Epidermal melanocyte (primary cell): ENCODE results near the gene KLHL40.
A peak's percentile ranks its signal among the peaks of the same experiment; 100 is the strongest.

ENCODE experiments used
- DNase-seq: peaks from one replicate; pipeline ENCODE4 v3.0.0; 2011; ENCODE audit warnings: low spot score; ENCODE audit not compliant: insufficient read length

Gene KLHL40

GRCh38 chr3:42670051-42670576 is 15.2 kb upstream of the KLHL40 start:
- peak; percentile 7 for DNase-seq

DNA sequence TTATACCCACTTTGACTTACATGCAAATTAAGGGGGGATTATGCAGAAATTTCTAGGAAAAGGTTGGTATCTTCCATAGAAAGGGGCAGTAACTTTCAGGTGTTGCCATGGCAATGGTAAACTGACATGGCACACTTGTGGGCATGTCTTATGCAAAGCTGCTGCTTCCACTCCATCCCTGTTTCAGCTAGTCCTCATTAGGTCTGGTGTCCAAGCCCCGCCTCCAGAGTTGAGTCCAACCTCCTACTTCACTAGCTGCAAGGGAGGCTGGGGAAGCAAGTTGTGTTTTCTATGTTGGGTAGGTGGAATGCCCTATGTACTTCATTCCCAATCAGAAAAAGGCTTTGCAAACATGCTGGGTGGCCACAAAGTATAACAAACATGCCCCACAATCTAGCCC is 14.7 kb upstream of the KLHL40 start:
- no peak for DNase-seq

DNA sequence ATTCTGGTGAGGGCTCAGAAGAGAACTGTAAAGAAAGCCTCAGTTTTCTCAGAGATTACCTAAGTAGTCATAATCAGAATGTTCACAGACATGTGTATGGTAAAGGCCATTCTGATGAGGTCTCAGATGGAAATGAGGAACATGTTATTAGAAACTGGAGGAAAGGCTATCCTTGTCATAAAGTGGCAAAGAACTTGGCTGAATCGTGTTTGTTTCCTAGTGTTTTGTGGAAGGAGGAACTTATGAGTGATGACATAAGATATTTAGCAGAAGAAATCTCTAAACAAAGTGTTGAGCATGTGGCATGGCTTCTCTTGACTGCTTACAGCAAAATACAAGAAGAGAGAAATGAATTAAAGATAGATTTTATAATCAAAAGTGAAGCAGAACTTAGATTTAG is 12.8 kb upstream of the KLHL40 start:
- DNase-seq: no peak

- no peak for DNase-seq
Observed at GRCh38 chr3:42673082-42673481, 12.3 kb upstream of the KLHL40 start.

- DNase-seq: no peak
Observed at GRCh38 chr3:42674146-42674545, 11.2 kb upstream of the KLHL40 start.

DNA sequence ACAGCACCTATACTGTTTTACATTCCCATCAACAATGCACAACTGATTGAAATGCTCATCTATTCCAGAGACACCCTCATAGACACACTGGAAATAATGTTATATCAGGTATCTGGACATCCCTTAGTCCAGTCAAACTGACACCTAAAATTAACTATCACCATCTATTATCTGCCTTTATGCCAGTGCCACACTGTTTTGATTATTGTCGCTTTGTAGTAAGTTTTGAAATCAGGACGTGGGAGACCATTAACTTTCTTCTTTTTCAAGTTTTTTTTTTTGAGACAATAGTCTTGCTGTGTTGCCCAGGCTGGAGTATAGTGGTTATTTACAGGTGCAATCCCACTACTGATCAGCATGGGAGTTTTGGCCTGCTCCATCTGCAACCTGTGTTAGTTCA is 9.4 kb upstream of the KLHL40 start:
- DNase-seq: no peak

DNA sequence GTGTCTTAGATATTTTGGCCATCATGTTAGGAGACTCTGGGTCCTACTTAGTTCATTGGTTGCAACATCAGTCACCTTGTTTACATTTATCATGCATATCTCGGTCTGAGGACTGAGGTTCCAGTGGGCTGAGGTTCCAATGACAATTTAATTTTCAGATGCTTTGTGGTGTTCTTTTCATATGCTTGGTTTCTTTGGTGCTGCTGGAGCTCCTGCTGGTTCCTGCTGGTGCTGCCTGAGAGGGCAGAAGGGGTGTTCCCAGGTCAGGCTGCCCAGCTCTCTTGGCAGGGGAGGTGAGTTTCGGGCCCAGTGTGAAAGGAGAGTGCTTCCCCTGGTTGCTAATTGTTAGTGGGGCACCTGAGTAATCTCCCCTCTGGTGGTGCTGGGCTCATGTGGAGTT is 6.9 kb upstream of the KLHL40 start:
- no peak for DNase-seq

- DNase-seq: no peak
Observed at GRCh38 chr3:42680271-42680670, 5.1 kb upstream of the KLHL40 start.

- no peak for DNase-seq
Observed at GRCh38 chr3:42680806-42681205, 4.5 kb upstream of the KLHL40 start.

- DNase-seq: no peak
Observed at GRCh38 chr3:42681361-42682038, 3.8 kb upstream of the KLHL40 start.

GRCh38 chr3:42682301-42683070 is 2.9 kb upstream of the KLHL40 start:
- DNase-seq: no peak

DNA sequence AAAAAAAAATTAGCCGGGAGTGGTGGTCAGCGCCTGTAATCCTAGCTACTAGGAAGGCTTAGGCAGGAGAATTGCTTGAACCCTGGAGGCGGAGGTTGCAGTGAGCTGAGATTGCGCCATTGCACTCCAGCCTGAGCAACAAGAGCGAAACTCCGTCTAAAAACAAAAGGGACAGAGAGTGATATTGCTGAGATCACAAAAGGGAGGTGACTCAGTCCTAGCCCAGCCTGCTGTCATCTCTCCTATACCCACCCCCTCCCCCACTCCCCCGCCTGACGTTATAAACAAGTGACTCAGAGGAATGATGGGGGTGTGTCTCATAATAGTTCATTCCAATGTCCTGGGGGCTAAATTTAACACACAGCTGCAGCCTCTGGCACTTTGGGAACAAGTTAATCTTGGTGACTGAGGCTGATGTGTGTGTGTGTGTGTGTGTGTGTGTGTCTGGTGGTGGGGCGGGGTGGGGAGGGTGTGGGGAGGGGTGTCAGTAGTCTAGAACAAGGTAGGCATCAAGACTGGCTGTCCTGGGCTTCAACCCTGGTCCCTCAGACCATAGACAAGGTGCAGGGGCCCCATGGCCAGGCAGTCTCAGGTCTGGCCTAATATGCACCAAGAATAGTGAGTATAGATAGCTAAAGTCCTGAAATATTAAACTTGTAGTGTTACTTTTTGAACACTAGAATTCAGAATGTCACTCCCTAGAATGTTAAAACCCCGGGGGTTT is 1.3 kb upstream of the KLHL40 start:
- peak; percentile 95 for DNase-seq

- no peak for DNase-seq
Observed at GRCh38 chr3:42684632-42685362, 540 bp upstream of the KLHL40 start.

DNA sequence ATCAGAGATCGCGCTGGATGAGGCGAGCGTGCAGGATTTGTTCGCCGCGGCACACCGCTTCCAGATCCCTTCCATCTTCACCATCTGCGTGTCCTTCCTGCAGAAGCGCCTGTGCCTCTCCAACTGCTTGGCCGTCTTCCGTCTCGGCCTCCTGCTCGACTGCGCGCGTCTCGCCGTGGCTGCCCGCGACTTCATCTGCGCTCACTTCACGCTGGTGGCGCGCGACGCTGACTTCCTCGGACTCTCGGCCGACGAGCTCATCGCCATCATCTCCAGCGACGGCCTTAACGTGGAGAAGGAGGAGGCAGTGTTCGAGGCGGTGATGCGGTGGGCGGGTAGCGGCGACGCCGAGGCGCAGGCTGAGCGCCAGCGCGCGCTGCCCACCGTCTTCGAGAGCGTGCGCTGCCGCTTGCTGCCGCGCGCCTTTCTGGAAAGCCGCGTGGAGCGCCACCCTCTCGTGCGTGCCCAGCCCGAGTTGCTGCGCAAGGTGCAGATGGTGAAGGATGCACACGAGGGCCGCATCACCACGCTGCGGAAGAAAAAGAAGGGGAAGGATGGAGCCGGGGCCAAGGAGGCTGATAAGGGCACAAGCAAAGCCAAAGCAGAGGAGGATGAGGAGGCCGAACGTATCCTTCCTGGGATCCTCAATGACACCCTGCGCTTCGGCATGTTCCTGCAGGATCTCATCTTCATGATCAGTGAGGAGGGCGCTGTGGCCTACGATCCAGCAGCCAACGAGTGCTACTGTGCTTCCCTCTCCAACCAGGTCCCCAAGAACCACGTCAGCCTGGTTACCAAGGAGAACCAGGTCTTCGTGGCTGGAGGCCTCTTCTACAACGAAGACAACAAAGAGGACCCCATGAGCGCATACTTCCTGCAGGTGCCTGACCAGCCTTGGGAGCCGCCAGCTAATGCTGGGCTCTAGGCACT is 819 bp downstream of the KLHL40 start:
- no peak for DNase-seq

DNA sequence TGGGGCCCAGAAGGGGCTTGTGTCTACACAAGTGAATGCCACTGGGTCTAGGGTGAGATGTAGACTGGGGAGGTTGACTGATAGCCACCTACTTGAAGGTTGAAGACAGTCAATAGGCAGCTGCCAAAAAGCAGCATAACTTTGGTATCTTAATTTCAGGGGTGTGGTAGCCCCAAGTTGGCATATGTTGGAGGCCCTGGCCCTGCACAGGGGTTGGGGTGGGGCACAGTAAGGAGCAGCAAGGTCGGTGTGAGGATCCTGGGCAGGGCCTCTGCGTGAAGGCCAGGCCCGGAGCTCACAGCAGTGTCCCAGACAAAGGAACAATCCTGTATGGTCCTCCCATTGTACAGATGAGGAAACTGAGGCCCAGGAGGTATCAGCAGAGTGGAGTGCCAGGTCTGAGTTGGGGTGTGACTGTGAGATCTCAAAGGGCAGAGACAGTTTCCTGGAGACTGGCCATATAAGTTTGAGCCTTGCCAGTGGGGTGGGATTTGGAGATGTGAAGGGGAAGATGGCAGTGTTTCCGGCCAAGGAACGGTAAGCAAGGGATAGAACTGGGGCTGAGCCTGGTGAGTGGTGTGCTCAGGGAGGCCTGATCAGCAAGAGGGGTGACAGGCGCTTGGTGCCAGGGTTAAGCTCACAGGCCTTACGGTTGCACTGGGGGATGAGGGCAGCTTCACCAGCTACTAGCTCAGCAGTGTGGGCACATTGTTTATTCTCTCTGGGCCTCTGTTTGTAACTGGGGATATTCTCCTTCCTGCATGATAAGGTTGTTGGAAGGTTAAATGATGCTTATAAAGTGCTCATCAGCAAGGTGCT is 1.7 kb downstream of the KLHL40 start:
- DNase-seq: no peak

DNA sequence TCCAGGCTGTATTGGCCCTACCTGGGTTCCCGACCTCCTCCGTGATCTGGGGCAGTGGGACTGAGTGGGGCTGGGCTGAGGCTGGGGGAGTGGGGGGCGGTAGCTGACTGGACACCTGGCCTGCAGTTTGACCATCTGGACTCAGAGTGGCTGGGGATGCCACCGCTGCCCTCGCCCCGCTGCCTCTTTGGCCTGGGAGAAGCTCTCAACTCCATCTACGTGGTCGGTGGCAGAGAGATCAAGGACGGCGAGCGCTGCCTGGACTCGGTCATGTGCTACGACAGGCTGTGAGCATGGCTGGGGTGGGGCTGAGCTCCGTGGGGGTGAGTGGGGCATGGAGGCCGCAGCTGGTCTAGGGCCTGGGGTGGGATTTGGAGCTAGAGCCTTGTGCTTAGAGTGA is 2.7 kb downstream of the KLHL40 start:
- DNase-seq: no peak

DNA sequence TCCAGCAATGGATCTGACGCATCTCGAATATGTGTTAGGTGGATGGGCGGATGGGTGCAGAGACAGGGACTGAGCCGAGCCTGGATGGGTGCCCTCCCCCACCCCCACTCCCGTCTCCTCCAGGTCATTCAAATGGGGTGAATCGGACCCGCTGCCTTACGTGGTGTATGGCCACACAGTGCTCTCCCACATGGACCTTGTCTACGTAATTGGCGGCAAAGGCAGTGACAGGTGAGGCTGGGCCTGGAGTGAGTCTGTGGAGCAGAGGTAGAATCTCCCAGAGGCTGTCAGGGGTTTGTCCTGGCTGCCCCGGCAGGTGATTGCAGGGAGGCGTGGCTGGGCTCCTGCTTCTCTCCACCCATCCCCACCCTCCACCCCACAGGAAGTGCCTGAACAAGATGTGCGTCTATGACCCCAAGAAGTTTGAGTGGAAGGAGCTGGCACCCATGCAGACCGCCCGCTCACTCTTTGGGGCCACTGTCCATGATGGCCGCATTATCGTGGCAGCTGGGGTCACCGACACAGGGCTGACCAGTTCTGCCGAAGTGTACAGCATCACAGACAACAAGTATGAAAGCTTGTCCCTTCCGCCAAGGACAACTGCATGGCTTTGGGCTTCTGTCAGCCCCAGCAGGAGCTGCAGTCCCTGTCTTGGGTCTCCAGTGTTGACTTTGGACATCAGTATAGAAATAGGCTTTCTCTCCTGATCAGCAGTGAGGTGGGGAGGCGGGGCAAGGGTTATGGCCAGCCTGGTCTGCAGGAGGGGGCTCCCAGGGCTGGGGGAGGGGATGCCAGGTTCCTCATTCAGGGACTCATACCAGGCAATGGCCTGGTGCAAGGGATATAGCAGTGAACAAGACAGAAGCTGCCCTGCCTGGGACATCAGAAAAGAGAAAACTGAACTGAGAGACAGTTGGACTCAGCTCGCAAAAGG is 3.4 kb downstream of the KLHL40 start:
- no peak for DNase-seq

GRCh38 chr3:42689421-42690014 is 4.2 kb downstream of the KLHL40 start:
- DNase-seq: no peak
